HG02588 (cell line): ENCODE results near the gene GRIK1.
A peak's percentile ranks its signal among the peaks of the same experiment; 100 is the strongest.

ENCODE experiments used
- ATAC-seq: cut with Tn5 transposase; IDR thresholded peaks from one replicate; pipeline ENCODE4 v1.9.1; 2021; ENCODE audit warnings: mild to moderate bottlenecking, moderate library complexity; ENCODE audit not compliant: unreplicated experiment

Gene GRIK1

DNA sequence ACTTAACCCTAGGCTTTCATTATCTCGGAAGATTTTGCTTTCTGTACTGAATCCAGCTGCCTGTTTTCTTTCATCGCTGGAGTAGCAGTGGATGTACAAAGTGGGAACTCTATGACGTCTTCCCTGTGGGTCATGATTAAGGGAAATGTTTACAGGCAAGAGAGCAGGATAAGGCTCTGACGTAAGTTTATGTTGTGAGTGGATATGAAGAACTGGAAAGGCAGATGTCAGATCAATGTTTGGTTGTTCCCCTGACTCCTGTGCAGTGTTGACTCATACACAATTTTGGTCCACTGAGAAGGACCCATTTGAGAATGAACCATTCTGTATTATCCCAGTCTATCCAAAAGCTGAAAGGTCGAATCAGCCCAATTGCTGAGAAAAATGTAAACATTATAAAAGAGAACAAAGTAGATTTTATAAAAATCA, 292.4 kb downstream of the GRIK1 start:
- no peak for ATAC-seq

DNA sequence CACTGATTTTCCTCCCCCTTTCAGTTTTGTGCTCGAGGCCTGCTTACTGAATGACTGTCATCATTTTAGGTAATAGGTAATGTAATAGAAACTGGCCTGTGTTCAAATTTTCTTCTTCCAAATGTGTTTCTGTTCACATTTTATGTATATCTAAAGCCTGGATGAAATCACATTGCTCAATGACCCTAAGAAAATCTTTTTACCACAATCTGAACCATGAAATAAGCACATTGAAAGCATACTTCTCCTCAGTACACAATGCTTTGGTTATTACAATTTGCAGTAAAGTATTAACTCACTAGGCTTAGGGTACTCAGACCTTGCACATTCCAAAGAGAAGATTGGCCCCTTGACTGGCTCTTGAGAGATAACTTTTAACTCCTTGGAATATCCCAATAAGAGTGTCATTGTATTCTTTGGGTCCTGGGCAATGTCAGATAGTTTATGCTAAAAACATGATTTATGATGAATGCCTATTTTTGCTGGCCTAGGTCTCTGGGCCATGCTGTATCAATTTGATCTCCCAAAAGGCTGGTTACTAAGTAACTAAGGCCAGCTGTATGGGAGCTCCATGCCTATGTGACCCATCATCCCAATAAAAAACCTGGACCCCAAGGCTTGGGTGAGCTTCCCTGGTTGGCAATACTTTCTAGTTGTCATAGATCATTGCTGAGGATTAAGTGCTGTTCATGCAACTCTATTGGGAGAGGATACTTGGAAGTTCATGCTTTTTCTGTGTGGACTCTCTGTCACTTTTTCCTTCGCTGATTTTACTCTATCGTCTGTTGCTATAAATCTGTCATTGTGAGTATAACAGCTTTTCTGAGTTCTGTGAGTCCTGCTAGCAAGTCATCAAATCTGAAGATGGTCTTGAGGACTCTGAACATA, 293.9 kb downstream of the GRIK1 start:
- no peak for ATAC-seq

DNA sequence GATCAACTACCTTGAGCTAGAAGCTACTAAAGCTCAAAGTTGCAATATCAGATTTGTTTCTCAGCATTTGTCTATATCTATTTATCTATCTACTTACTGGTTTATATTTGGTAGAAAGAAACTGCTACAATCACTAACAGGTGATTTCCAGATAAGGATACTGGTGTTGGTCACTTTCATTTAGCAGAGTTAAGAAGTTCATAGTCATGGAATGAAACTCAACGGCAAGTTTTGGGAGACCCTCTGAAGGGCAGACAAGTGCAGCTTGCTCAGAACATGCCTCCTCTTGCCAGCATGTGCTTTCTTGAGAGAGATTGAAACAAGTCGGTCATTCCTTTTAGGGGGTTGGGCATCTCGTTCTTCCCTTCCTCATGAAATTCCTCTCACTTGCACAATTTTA, 296.5 kb downstream of the GRIK1 start:
- ATAC-seq = no peak

DNA sequence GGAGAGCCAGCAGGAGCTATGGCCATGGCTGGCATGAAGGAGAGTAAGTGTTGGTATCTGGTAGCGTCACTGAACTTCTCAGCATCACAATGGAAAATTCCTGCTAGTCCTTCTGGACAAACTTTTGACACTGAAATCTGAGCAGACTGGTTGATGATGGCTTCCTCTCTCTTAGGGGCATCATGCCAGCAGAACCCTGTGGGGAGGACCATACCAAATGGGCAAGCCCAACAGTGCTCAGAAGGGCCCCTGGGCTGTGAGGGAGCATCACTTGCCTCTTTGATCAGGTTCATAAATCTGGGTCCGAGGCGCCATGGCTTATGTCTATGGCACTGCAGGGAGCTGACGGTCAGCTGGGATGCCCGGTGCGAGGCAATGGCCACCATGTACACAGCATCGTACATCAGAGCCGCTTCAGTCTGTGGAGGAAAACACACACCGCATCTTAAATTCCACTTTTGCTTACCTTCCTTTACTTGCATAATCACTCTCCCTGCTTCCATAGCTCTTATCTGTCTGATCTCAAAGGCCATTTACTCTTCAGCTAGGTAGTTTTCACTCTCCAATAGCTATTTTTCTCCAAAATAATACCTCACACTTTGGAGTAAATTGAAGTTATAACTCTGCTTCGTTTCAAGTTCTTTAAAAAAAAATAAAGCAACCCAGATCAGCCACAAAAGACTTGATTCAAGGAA, 297.1 kb downstream of the GRIK1 start:
- ATAC-seq = no peak

GRCh38 chr21:29641635-29642550, 297.9 kb downstream of the GRIK1 start:
- no peak for ATAC-seq

GRCh38 chr21:29641001-29641634, 298.7 kb downstream of the GRIK1 start:
- ATAC-seq = no peak

GRCh38 chr21:29640080-29640508, 299.7 kb downstream of the GRIK1 start:
- ATAC-seq = peak; percentile 53

- ATAC-seq = peak; percentile 23
Measured at GRCh38 chr21:29639366-29640079, 300.3 kb downstream of the GRIK1 start.

- ATAC-seq = peak; percentile 46
Measured at GRCh38 chr21:29638761-29639327, 301.0 kb downstream of the GRIK1 start.

DNA sequence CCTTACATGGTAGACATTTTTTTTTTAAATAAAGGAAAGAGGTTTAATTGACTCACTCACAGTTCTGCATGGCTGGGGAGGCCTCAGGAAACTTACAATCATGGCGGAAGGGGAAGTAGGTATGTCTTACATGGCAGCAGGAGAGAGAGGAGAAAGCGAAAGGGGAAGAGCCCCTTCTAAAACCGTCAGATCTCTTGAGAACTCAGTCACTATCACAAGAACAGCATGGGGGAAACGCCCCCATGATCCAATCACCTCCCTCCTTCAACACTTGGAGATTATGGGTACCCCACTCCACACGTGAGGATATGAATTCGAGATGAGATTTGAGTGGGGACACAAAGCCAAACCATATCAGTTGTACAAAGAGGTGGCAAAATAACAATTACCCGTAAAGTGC, 301.7 kb downstream of the GRIK1 start:
- no peak for ATAC-seq

DNA sequence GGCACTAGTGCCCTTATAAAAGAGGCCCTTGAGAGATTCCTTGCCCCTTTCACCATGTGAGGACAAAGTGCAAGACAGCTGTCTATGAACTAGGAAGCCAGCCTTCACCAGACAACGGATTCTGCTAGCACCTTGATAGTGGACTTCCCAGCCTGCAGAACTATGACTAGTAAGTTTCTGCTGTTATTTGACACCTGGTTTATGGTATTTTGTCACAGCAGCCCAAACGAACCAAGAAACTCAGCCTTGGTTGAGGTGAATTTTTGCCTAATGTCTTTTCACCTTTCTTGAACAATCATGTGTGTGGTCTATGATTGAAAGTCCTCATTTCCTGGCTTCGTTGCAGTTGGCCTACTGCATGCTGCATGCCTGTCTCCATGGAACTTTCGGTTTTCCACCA, 302.2 kb downstream of the GRIK1 start:
- no peak for ATAC-seq

- ATAC-seq = no peak
Measured at GRCh38 chr21:29637134-29637533, 302.7 kb downstream of the GRIK1 start.

- no peak for ATAC-seq
Measured at GRCh38 chr21:29634418-29634817, 305.4 kb downstream of the GRIK1 start.

DNA sequence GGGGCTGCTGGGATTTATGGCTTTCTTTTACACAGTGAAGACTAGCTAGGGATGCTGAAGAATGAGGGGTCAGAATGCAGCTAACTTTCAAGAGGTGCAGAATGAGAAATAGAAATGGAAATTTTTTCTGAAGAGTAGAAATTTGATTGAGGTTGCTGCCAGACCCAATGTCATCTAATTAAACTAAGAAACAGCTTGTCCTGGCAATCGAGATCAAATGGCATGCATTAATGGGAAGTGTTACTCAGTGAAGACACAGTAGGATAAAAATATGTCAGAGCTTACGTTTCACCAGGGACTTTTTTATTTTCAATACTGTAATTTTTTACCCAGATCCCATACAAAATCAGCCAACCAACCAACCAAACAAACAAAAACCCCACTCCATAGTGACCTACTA, 306.0 kb downstream of the GRIK1 start:
- no peak for ATAC-seq

DNA sequence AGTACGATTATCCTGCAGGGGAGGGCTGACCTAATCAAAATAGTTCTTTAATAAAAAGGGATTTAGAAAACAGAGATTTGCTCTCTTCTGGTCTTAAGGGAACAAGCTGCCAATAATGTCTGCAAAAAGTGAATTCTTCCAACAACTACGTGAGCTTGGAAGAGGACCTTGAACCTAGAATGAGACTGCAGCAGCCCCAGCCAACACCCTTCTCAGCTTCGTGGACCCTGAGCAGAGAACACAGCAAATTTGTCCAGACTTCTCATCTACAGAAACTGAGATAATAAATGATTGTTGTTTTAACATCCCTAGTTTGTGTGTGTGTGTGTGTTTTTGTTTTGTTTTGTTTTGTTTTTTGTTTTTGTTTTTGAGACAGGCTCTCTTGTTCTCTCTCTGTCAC, 309.4 kb downstream of the GRIK1 start:
- no peak for ATAC-seq

DNA sequence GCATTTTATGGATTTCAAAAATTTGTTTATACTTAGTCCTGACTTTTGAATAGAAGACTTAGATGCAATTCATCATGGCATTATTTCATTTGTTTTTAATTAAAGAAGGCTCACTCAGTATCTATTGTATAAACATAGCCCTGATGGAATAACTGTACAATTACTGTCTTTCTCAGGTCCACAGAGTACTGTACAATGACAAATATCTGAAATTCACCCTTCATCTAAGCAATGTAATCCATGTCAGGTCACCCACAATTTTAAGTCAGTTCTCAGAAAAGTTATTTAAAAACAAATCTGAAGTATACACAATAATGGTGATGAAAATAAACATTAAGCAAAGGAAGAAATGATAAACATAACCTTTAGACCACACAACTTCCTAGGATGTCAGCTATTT, 311.9 kb downstream of the GRIK1 start:
- ATAC-seq = no peak

GRCh38 chr21:29626801-29627470, 312.9 kb downstream of the GRIK1 start:
- no peak for ATAC-seq

- no peak for ATAC-seq
Measured at GRCh38 chr21:29625990-29626389, 313.8 kb downstream of the GRIK1 start.

DNA sequence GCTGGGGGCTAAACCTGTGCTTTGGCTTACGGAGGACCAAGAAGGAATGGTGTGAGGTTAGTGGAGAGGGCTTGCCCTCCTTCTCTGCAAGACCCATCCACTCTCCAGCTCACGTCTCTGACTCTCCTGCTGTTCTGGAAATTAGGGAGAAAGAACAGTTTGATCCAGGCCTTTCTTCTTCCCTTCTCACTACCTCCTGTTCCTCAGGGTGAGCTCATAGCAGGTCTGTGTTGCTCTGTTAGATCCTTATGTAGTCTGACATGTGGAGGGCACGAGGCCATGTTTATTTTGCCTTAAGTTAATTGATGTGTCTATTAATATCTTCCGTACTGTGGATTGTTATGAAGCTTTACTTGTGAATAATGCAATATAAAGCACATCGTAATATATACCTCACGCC, 315.0 kb downstream of the GRIK1 start:
- ATAC-seq = no peak
